Measurements from ENCODE around the gene AP1M1. TPM values are rescaled to one million over a fixed set of nuclear protein-coding genes. Genes with fewer than 3 reads are reported as not detected.

Gene AP1M1
- total and polyA plus RNA-seq, 4 donors, result 47.0 to 105 (median 81.9) TPM

- Histone ChIP-seq H3K4me3 (ENCODE audit: low read depth, low read length) (no peak overlapping the region), H3K27ac (ENCODE audit: low read depth, low read length) (no peak overlapping the region), H3K36me3 (ENCODE audit: control insufficient read depth, insufficient read depth, low read length) (peaks cover 33% of the 10 kb centered on the region), H3K4me1 (ENCODE audit: control insufficient read depth, insufficient read depth, low read length) (peaks cover 20% of the 10 kb centered on the region), H3K9me3 (ENCODE audit: control insufficient read depth, insufficient read depth, low read length) (peaks cover 8% of the 10 kb centered on the region), H3K27me3 (ENCODE audit: control insufficient read depth, insufficient read depth, low read length) (no peaks in the 10 kb centered on the region)
- 78% methylated on average over 11 of the region's 13 CpGs for WGBS (ENCODE audit: insufficient coverage)
- peak in 1 of 6 donors; percentile 29 for DNase-seq (ENCODE audit: low read depth in 4 of 6, low spot score in 6 of 6)
Observed at GRCh38 chr19:16216744-16217670, 19.3 kb downstream of the AP1M1 start.

DNA sequence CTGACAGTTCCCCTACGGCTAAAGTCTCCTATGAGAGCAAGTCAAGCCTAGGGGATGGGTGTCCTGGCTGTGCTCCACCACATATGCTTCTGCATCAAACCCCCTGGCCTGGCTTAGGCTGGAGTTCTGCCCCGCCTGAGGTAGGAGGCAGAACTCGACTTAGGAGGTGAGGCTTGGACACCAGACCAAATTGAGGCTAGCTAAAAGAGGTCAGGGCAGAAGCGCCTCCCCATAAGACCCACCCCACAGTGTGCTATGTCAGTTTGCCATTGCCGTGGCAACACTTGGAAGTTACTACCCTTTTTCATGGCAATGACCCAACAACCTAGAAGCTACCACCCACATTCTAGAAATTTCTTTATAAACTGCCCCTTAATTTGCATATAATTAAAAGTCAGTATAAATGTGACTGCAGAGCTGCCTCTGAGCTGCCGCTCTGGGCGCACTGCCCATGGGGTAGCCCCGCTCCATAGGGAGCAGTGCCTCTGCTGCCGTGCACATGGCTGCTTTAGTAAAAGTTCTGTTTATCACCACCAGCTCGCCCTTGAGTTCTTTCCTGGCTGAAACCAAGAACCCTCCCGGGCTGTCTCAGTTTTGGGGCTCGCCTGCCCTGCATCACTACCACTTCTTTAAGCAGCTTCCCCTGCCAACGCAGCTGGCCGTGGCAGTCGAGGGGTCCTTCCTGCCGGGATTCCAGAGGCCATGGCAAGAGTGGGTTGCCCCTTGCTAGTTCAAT is 20.2 kb downstream of the AP1M1 start:
- H3K36me3 ChIP-seq (ENCODE audit: control insufficient read depth, insufficient read depth, low read length), result peaks cover 41% of the 10 kb centered on the region
- H3K27ac ChIP-seq (ENCODE audit: low read depth, low read length), result no peak overlapping the region
- H3K4me3 ChIP-seq (ENCODE audit: low read depth, low read length), result no peak overlapping the region
- H3K27me3 ChIP-seq (ENCODE audit: control insufficient read depth, insufficient read depth, low read length), result no peaks in the 10 kb centered on the region
- 61% methylated on average over 15 of the region's 16 CpGs for WGBS (ENCODE audit: insufficient coverage)
- H3K4me1 ChIP-seq (ENCODE audit: control insufficient read depth, insufficient read depth, low read length), result peaks cover 20% of the 10 kb centered on the region
- peaks cover 8% of the 10 kb centered on the region for H3K9me3 ChIP-seq (ENCODE audit: control insufficient read depth, insufficient read depth, low read length)
- peak in 2 of 6 donors; percentile 9 to 17 for DNase-seq (ENCODE audit: low read depth in 4 of 6, low spot score in 6 of 6)

GRCh38 chr19:16218851-16219250 is 21.1 kb downstream of the AP1M1 start:
- no CpG with 5 or more reads among the region's 2 CpGs for WGBS (ENCODE audit: insufficient coverage)
- Histone ChIP-seq H3K4me1 (ENCODE audit: control insufficient read depth, insufficient read depth, low read length) (peaks cover 20% of the 10 kb centered on the region), H3K4me3 (ENCODE audit: low read depth, low read length) (no peak overlapping the region), H3K27ac (ENCODE audit: low read depth, low read length) (no peak overlapping the region), H3K9me3 (ENCODE audit: control insufficient read depth, insufficient read depth, low read length) (peaks cover 8% of the 10 kb centered on the region), H3K36me3 (ENCODE audit: control insufficient read depth, insufficient read depth, low read length) (peaks cover 50% of the 10 kb centered on the region), H3K27me3 (ENCODE audit: control insufficient read depth, insufficient read depth, low read length) (no peaks in the 10 kb centered on the region)
- DNase-seq (ENCODE audit: low read depth in 4 of 6, low spot score in 6 of 6), result no peak

- peaks cover 70% of the 10 kb centered on the region for H3K36me3 ChIP-seq (ENCODE audit: control insufficient read depth, insufficient read depth, low read length)
- no peak for DNase-seq (ENCODE audit: low read depth in 4 of 6, low spot score in 6 of 6)
- 96% methylated on average over 2 of the region's 3 CpGs for WGBS (ENCODE audit: insufficient coverage)
- no peak overlapping the region for H3K27ac ChIP-seq (ENCODE audit: low read depth, low read length)
- no peak overlapping the region for H3K4me3 ChIP-seq (ENCODE audit: low read depth, low read length)
- H3K4me1 ChIP-seq (ENCODE audit: control insufficient read depth, insufficient read depth, low read length), result peaks cover 7% of the 10 kb centered on the region
- H3K27me3 ChIP-seq (ENCODE audit: control insufficient read depth, insufficient read depth, low read length), result no peaks in the 10 kb centered on the region
- peaks cover 8% of the 10 kb centered on the region for H3K9me3 ChIP-seq (ENCODE audit: control insufficient read depth, insufficient read depth, low read length)
Observed at GRCh38 chr19:16222806-16223205, 25.1 kb downstream of the AP1M1 start.

GRCh38 chr19:16223746-16224145 is 26.0 kb downstream of the AP1M1 start:
- WGBS (ENCODE audit: insufficient coverage), result 88% methylated on average over 15 of the region's 15 CpGs
- no peak for DNase-seq (ENCODE audit: low read depth in 4 of 6, low spot score in 6 of 6)
- peaks cover 74% of the 10 kb centered on the region for H3K36me3 ChIP-seq (ENCODE audit: control insufficient read depth, insufficient read depth, low read length)
- no peak overlapping the region for H3K4me3 ChIP-seq (ENCODE audit: low read depth, low read length)
- H3K4me1 ChIP-seq (ENCODE audit: control insufficient read depth, insufficient read depth, low read length), result no peaks in the 10 kb centered on the region
- H3K27ac ChIP-seq (ENCODE audit: low read depth, low read length), result no peak overlapping the region
- peaks cover 8% of the 10 kb centered on the region for H3K9me3 ChIP-seq (ENCODE audit: control insufficient read depth, insufficient read depth, low read length)
- no peaks in the 10 kb centered on the region for H3K27me3 ChIP-seq (ENCODE audit: control insufficient read depth, insufficient read depth, low read length)

DNA sequence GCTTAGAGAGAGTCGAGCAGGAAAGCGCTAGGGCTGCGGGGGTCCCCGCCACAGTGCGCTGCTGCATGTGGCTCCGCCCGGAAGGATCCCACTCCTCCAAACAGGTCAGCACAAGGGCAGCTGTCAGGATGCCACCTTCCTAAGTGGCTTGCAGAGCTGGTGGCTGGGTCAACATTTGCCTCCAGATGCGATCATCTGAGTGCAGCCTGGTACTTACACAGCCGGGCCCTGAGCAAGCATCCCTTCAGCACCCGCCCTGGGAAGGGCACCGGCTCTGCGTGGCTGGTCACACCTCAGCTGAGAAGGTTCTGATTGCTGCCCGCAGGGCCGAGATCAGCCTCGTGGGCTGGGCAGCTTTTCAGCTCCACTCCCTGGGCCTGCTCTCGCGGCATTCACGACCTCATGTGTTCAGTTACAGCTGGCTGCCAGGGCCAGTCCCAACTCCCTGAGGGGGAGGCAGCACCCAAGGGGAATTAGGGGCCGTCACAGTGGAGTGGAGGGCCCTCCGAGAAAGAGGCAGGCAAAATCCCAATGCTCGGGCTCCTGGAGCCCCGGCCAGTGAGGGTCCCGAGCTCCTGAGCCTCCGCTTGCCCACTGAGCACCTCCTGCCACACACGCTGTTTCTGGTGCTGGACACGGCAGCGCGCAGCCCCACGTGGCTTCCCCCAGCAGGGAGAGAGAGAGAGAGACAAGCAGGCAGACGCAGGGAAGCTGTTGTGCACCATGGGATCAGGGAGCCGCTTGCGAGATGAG is 26.8 kb downstream of the AP1M1 start:
- peaks cover 8% of the 10 kb centered on the region for H3K9me3 ChIP-seq (ENCODE audit: control insufficient read depth, insufficient read depth, low read length)
- H3K27ac ChIP-seq (ENCODE audit: low read depth, low read length), result no peak overlapping the region
- 95% methylated on average over 32 of the region's 32 CpGs for WGBS (ENCODE audit: insufficient coverage)
- no peaks in the 10 kb centered on the region for H3K4me1 ChIP-seq (ENCODE audit: control insufficient read depth, insufficient read depth, low read length)
- no peaks in the 10 kb centered on the region for H3K27me3 ChIP-seq (ENCODE audit: control insufficient read depth, insufficient read depth, low read length)
- no peak overlapping the region for H3K4me3 ChIP-seq (ENCODE audit: low read depth, low read length)
- H3K36me3 ChIP-seq (ENCODE audit: control insufficient read depth, insufficient read depth, low read length), result peaks cover 81% of the 10 kb centered on the region
- DNase-seq (ENCODE audit: low read depth in 4 of 6, low spot score in 6 of 6), result no peak

GRCh38 chr19:16225279-16226183 is 27.8 kb downstream of the AP1M1 start:
- no peak overlapping the region for H3K4me3 ChIP-seq (ENCODE audit: low read depth, low read length)
- H3K9me3 ChIP-seq (ENCODE audit: control insufficient read depth, insufficient read depth, low read length), result peaks cover 7% of the 10 kb centered on the region
- no peaks in the 10 kb centered on the region for H3K4me1 ChIP-seq (ENCODE audit: control insufficient read depth, insufficient read depth, low read length)
- DNase-seq (ENCODE audit: low read depth in 4 of 6, low spot score in 6 of 6), result no peak
- H3K27ac ChIP-seq (ENCODE audit: low read depth, low read length), result no peak overlapping the region
- H3K27me3 ChIP-seq (ENCODE audit: control insufficient read depth, insufficient read depth, low read length), result no peaks in the 10 kb centered on the region
- peaks cover 86% of the 10 kb centered on the region for H3K36me3 ChIP-seq (ENCODE audit: control insufficient read depth, insufficient read depth, low read length)
- 89% methylated on average over 21 of the region's 21 CpGs for WGBS (ENCODE audit: insufficient coverage)

DNA sequence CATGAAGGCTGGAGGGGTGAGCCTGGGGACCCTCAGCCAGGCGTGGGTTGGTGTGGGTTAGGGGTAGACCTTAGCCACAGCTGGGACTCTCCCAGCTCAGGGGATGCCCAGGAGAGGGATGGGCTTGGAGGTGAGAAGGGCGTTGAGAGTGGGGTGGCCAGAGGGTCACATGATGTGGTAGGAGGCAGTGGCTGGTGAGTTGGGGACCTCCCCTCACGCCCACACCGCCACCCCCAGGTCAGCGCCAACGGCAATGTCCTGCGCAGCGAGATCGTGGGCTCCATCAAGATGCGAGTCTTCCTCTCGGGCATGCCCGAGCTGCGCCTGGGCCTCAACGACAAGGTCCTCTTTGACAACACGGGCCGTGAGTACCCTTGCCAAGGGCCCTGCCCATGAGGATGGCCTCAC is 28.5 kb downstream of the AP1M1 start:
- 94% methylated on average over 16 of the region's 16 CpGs for WGBS (ENCODE audit: insufficient coverage)
- no peaks in the 10 kb centered on the region for H3K4me1 ChIP-seq (ENCODE audit: control insufficient read depth, insufficient read depth, low read length)

More for the DNA sequence above, 28.5 kb downstream of the AP1M1 start:
- Histone ChIP-seq H3K27me3 (ENCODE audit: control insufficient read depth, insufficient read depth, low read length) (no peaks in the 10 kb centered on the region), H3K36me3 (ENCODE audit: control insufficient read depth, insufficient read depth, low read length) (peaks cover 91% of the 10 kb centered on the region), H3K9me3 (ENCODE audit: control insufficient read depth, insufficient read depth, low read length) (peaks cover 3% of the 10 kb centered on the region), H3K27ac (ENCODE audit: low read depth, low read length) (no peak overlapping the region), H3K4me3 (ENCODE audit: low read depth, low read length) (no peak overlapping the region)
- DNase-seq (ENCODE audit: low read depth in 4 of 6, low spot score in 6 of 6), result no peak

Measured in spinal cord (tissue), 10 donors.